Measurements from ENCODE around the gene AMPD3. TPM values are rescaled to one million over a fixed set of nuclear protein-coding genes. Genes with fewer than 3 reads are reported as not detected.

AMPD3 gene
- total RNA-seq, 3 donors from 2014 or later: 6.2 to 6.6 (median 6.4) TPM

- DNase-seq (ENCODE audit: low spot score in 2 of 2): no peak
- no peaks in the 10 kb centered on the region for H3K27me3 ChIP-seq
- TF ChIP-seq CTCF (IDR thresholded peaks at IDR 0.05) (no peak), POLR2AphosphoS5 (IDR thresholded peaks at IDR 0.05) (no peak), POLR2A (IDR thresholded peaks at IDR 0.05) (no peak)
- no peaks in the 10 kb centered on the region for H3K4me1 ChIP-seq
- no peak overlapping the region for H3K27ac ChIP-seq
- no peaks in the 10 kb centered on the region for H3K9me3 ChIP-seq
- intact Hi-C loops (cut with DNase I; ENCODE audit: low total_unique reads): no loop called here
- no peak overlapping the region for H3K4me3 ChIP-seq
- H3K36me3 ChIP-seq: no peaks in the 10 kb centered on the region
Measured at GRCh38 chr11:10409207-10409661, 45.8 kb upstream of the AMPD3 start.

GRCh38 chr11:10410106-10410843 is 44.8 kb upstream of the AMPD3 start:
- Histone ChIP-seq H3K36me3 (no peaks in the 10 kb centered on the region), H3K27ac (no peak overlapping the region), H3K27me3 (no peaks in the 10 kb centered on the region), H3K4me1 (no peaks in the 10 kb centered on the region), H3K4me3 (no peak overlapping the region), H3K9me3 (no peaks in the 10 kb centered on the region)
- DNase-seq (ENCODE audit: low spot score in 2 of 2): no peak
- TF ChIP-seq POLR2A (IDR thresholded peaks at IDR 0.05) (no peak), CTCF (IDR thresholded peaks at IDR 0.05) (no peak), POLR2AphosphoS5 (IDR thresholded peaks at IDR 0.05) (no peak)
- intact Hi-C loops (cut with DNase I; ENCODE audit: low total_unique reads): loop anchor here (10.0 kb wide), 1 partner anchor 105 kb away; no protein-coding TSS in a partner anchor

- no peak overlapping the region for H3K27ac ChIP-seq
- no peak for TF ChIP-seq POLR2AphosphoS5 (IDR thresholded peaks at IDR 0.05)
- no peak for TF ChIP-seq POLR2A (IDR thresholded peaks at IDR 0.05)
- TF ChIP-seq CTCF (IDR thresholded peaks at IDR 0.05): no peak
- H3K4me1 ChIP-seq: no peaks in the 10 kb centered on the region
- intact Hi-C loops (cut with DNase I; ENCODE audit: low total_unique reads): loop anchor here (10.0 kb wide), 1 partner anchor 104 kb away; no protein-coding TSS in a partner anchor
- no peaks in the 10 kb centered on the region for H3K36me3 ChIP-seq
- H3K27me3 ChIP-seq: no peaks in the 10 kb centered on the region
- no peak overlapping the region for H3K4me3 ChIP-seq
- DNase-seq (ENCODE audit: low spot score in 2 of 2): no peak
- H3K9me3 ChIP-seq: no peaks in the 10 kb centered on the region
Measured at GRCh38 chr11:10410844-10411200, 44.2 kb upstream of the AMPD3 start.

- Histone ChIP-seq H3K4me1 (no peaks in the 10 kb centered on the region), H3K27me3 (no peaks in the 10 kb centered on the region), H3K36me3 (no peaks in the 10 kb centered on the region), H3K9me3 (no peaks in the 10 kb centered on the region), H3K27ac (no peak overlapping the region), H3K4me3 (no peak overlapping the region)
- intact Hi-C loops (cut with DNase I; ENCODE audit: low total_unique reads): loop anchor here (10.0 kb wide), 1 partner anchor 103 kb away; no protein-coding TSS in a partner anchor
- no peak for DNase-seq (ENCODE audit: low spot score in 2 of 2)
- TF ChIP-seq POLR2AphosphoS5 (IDR thresholded peaks at IDR 0.05): no peak
- no peak for TF ChIP-seq POLR2A (IDR thresholded peaks at IDR 0.05)
- TF ChIP-seq CTCF (IDR thresholded peaks at IDR 0.05): no peak
Measured at GRCh38 chr11:10412266-10412665, 42.8 kb upstream of the AMPD3 start.

GRCh38 chr11:10413268-10413667 is 41.8 kb upstream of the AMPD3 start:
- Histone ChIP-seq H3K9me3 (no peaks in the 10 kb centered on the region), H3K4me3 (no peak overlapping the region), H3K27me3 (no peaks in the 10 kb centered on the region), H3K4me1 (no peaks in the 10 kb centered on the region), H3K36me3 (no peaks in the 10 kb centered on the region), H3K27ac (peak overlapping the region in 1 of 2 donors; percentile 14)
- no peak for DNase-seq (ENCODE audit: low spot score in 2 of 2)
- intact Hi-C loops (cut with DNase I; ENCODE audit: low total_unique reads): loop anchor here (10.0 kb wide), 1 partner anchor 102 kb away; no protein-coding TSS in a partner anchor
- TF ChIP-seq CTCF (IDR thresholded peaks at IDR 0.05) (no peak), POLR2AphosphoS5 (IDR thresholded peaks at IDR 0.05) (no peak), POLR2A (IDR thresholded peaks at IDR 0.05) (no peak)
